ENCODE measurements around the gene POLR2A. TPM values are rescaled to one million over a fixed set of nuclear protein-coding genes. Genes with fewer than 3 reads are reported as not detected.

Gene POLR2A
- total RNA-seq, 1 experiment from 2014 or later: 72.1 TPM

GRCh38 chr17:7502171-7502847, 18.1 kb downstream of the POLR2A start:
- Histone ChIP-seq H3K27me3 (replicated peaks; ENCODE audit: control insufficient read depth, insufficient read depth, low read length) (no peaks in the 10 kb centered on the region), H3K4me1 (no peaks in the 10 kb centered on the region), H3K36me3 (ENCODE audit: control insufficient read depth, insufficient read depth, low read length) (no peaks in the 10 kb centered on the region; the same call in none of the 2 replicates), H3K9me3 (no peaks in the 10 kb centered on the region), H3K4me3 (ENCODE audit: low read depth, low read length) (no peak overlapping the region)
- CTCF ChIA-PET: interaction anchor here (1.3 kb wide), 1 partner anchor 62 kb away, joined by 8 read pairs; the partner anchor contains the start of gene FGF11
- intact Hi-C loops (cut with micrococcal nuclease; ENCODE audit: unreplicated experiment): no loop called here
- Mint-ChIP-seq H3K27me3 (ENCODE audit: insufficient read depth, unreplicated experiment) (no peaks in the 10 kb centered on the region), H3K4me1 (ENCODE audit: low read depth, unreplicated experiment) (no peaks in the 10 kb centered on the region), H3K27ac (ENCODE audit: unreplicated experiment) (no peak overlapping the region), H3K4me3 (ENCODE audit: unreplicated experiment) (no peak overlapping the region), H3K36me3 (ENCODE audit: insufficient read depth, unreplicated experiment) (peaks cover 76% of the 10 kb centered on the region), H3K9me3 (ENCODE audit: unreplicated experiment) (no peaks in the 10 kb centered on the region)
- no TSS peak for BruUV-seq (replicated peaks)
- no peak for DNase-seq
- TF ChIP-seq, protein P1, sequence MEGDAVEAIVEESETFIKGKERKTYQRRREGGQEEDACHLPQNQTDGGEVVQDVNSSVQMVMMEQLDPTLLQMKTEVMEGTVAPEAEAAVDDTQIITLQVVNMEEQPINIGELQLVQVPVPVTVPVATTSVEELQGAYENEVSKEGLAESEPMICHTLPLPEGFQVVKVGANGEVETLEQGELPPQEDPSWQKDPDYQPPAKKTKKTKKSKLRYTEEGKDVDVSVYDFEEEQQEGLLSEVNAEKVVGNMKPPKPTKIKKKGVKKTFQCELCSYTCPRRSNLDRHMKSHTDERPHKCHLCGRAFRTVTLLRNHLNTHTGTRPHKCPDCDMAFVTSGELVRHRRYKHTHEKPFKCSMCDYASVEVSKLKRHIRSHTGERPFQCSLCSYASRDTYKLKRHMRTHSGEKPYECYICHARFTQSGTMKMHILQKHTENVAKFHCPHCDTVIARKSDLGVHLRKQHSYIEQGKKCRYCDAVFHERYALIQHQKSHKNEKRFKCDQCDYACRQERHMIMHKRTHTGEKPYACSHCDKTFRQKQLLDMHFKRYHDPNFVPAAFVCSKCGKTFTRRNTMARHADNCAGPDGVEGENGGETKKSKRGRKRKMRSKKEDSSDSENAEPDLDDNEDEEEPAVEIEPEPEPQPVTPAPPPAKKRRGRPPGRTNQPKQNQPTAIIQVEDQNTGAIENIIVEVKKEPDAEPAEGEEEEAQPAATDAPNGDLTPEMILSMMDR (IDR thresholded peaks at IDR 0.05; ENCODE audit: insufficient read depth in 1 of 2, low read depth in 1 of 2, low read length in 1 of 2, severe bottlenecking in 1 of 2, unreplicated experiment in 1 of 2): no peak
- POLR2A ChIA-PET: no interaction called here

GRCh38 chr17:7502987-7503386, 18.8 kb downstream of the POLR2A start:
- intact Hi-C loops (cut with micrococcal nuclease; ENCODE audit: unreplicated experiment): no loop called here
- DNase-seq: peak in 1 of 2 experiments; percentile 20
- POLR2A ChIA-PET: no interaction called here
- Mint-ChIP-seq H3K9me3 (ENCODE audit: unreplicated experiment) (no peaks in the 10 kb centered on the region), H3K27ac (ENCODE audit: unreplicated experiment) (no peak overlapping the region), H3K36me3 (ENCODE audit: insufficient read depth, unreplicated experiment) (peaks cover 78% of the 10 kb centered on the region), H3K4me1 (ENCODE audit: low read depth, unreplicated experiment) (no peaks in the 10 kb centered on the region), H3K27me3 (ENCODE audit: insufficient read depth, unreplicated experiment) (no peaks in the 10 kb centered on the region), H3K4me3 (ENCODE audit: unreplicated experiment) (no peak overlapping the region)
- Histone ChIP-seq H3K27me3 (replicated peaks; ENCODE audit: control insufficient read depth, insufficient read depth, low read length) (no peaks in the 10 kb centered on the region), H3K36me3 (ENCODE audit: control insufficient read depth, insufficient read depth, low read length) (no peaks in the 10 kb centered on the region; the same call in none of the 2 replicates), H3K4me3 (ENCODE audit: low read depth, low read length) (no peak overlapping the region), H3K9me3 (no peaks in the 10 kb centered on the region), H3K4me1 (no peaks in the 10 kb centered on the region)
- TF ChIP-seq, protein P1 (IDR thresholded peaks at IDR 0.05; ENCODE audit: insufficient read depth in 1 of 2, low read depth in 1 of 2, low read length in 1 of 2, severe bottlenecking in 1 of 2, unreplicated experiment in 1 of 2): peak in 1 of 2 experiments; percentile 12
- CTCF ChIA-PET: interaction anchor here (1.3 kb wide), 1 partner anchor 63 kb away, joined by 8 read pairs; the partner anchor contains the start of gene FGF11
- BruUV-seq (replicated peaks): no TSS peak

- TF ChIP-seq, protein P1 (IDR thresholded peaks at IDR 0.05; ENCODE audit: insufficient read depth in 1 of 2, low read depth in 1 of 2, low read length in 1 of 2, severe bottlenecking in 1 of 2, unreplicated experiment in 1 of 2): no peak
- H3K36me3 ChIP-seq (ENCODE audit: control insufficient read depth, insufficient read depth, low read length): no peaks in the 10 kb centered on the region; the same call in none of the 2 replicates
- DNase-seq: no peak
- no peaks in the 10 kb centered on the region for H3K9me3 Mint-ChIP-seq (ENCODE audit: unreplicated experiment)
- intact Hi-C loops (cut with micrococcal nuclease; ENCODE audit: unreplicated experiment): no loop called here
- H3K4me1 Mint-ChIP-seq (ENCODE audit: low read depth, unreplicated experiment): no peaks in the 10 kb centered on the region
- no peak overlapping the region for H3K4me3 Mint-ChIP-seq (ENCODE audit: unreplicated experiment)
- no peaks in the 10 kb centered on the region for H3K9me3 ChIP-seq
- H3K4me1 ChIP-seq: no peaks in the 10 kb centered on the region
- CTCF ChIA-PET: no interaction called here
- POLR2A ChIA-PET: no interaction called here
- peaks cover 79% of the 10 kb centered on the region for H3K36me3 Mint-ChIP-seq (ENCODE audit: insufficient read depth, unreplicated experiment)
- H3K27me3 Mint-ChIP-seq (ENCODE audit: insufficient read depth, unreplicated experiment): no peaks in the 10 kb centered on the region
- no peak overlapping the region for H3K4me3 ChIP-seq (ENCODE audit: low read depth, low read length)
- no TSS peak for BruUV-seq (replicated peaks)
- H3K27me3 ChIP-seq (replicated peaks; ENCODE audit: control insufficient read depth, insufficient read depth, low read length): no peaks in the 10 kb centered on the region
- no peak overlapping the region for H3K27ac Mint-ChIP-seq (ENCODE audit: unreplicated experiment)
These were observed 19.4 kb downstream of the POLR2A start for GRCh38 chr17:7503521-7503920.
